ENCODE measurements around the gene GUK1. TPM values are rescaled to one million over a fixed set of nuclear protein-coding genes. Genes with fewer than 3 reads are reported as not detected.
A peak's percentile ranks its signal among the peaks of the same experiment; 100 is the strongest.

Gene GUK1
- 100 to 1,000 TPM; 189 to 202 TPM for total RNA-seq
- polyA plus RNA-seq, result 100 to 1,000 TPM; 369 to 466 (median 374) TPM
- 117 to 234 (median 136) reads per million in 6 experiments for total RNA-seq

GRCh38 chr1:228139931-228140723 lies at the start of gene GUK1:
TSS of gene GUK1 (plus strand) at chr1:228140279. CDS start at chr1:228140303, 24 bp downstream.
- POLR2A ChIA-PET, result interaction anchor here (0.7 to 9.0 kb wide), 16 partner anchors 9 to 346 kb away, joined by 3 to 128 read pairs (median 4); partner anchors contain the start of genes ARF1, IBA57, MRPL55 and RNF187
- peaks cover 10 to 66% (median 43%) of the 10 kb centered on the region in 4 donors for H3K4me1 Mint-ChIP-seq
- peak within 1 kb of the TSS; percentile 96 to 100 (median 100) for H3K27ac Mint-ChIP-seq
- H3K4me3 Mint-ChIP-seq, result peak within 1 kb of the TSS; percentile 83 to 99 (median 96)
- H3K9me3 Mint-ChIP-seq, result no peaks in the 10 kb centered on the region
- H3K27me3 Mint-ChIP-seq, result no peaks in the 10 kb centered on the region
- ATAC-seq (peak; percentile 84), DNase-seq (peak; percentile 99 to 100 (median 100))
- no peaks in the 10 kb centered on the region for H3K36me3 Mint-ChIP-seq

- Mint-ChIP-seq H3K36me3 (peaks cover 6 to 37% (median 11%) of the 10 kb centered on the region in 3 donors), H3K9me3 (peaks cover 0 to 14% (median 7%) of the 10 kb centered on the region in 9 donors), H3K27me3 (no peaks in the 10 kb centered on the region), H3K4me3 (peak overlapping the region; percentile 12 to 88 (median 70)), H3K4me1 (peaks cover 42 to 88% (median 83%) of the 10 kb centered on the region in 4 donors), H3K27ac (peak overlapping the region; percentile 28 to 91 (median 74))
- POLR2A ChIA-PET, result interaction anchor here (2.4 to 2.7 kb wide), 2 partner anchors 8 to 9 kb away, joined by 7 to 11 read pairs; partner anchors contain the start of gene ARF1
- ATAC-seq, result peak; percentile 8 to 15
- DNase-seq, result peak in 1 of 10 donors; percentile 55
Measured at GRCh38 chr1:228090613-228091081, 49.4 kb upstream of the GUK1 start.

- ATAC-seq (no peak), DNase-seq (no peak)
- H3K4me3 Mint-ChIP-seq, result peak overlapping the region in 9 of 10 donors; percentile 3 to 88 (median 62)
- no peaks in the 10 kb centered on the region for H3K27me3 Mint-ChIP-seq
- POLR2A ChIA-PET, result interaction anchor here (2.4 to 2.7 kb wide), 2 partner anchors 9 kb away, joined by 7 to 11 read pairs; partner anchors contain the start of gene ARF1
- peaks cover 6 to 41% (median 14%) of the 10 kb centered on the region in 3 donors for H3K36me3 Mint-ChIP-seq
- H3K27ac Mint-ChIP-seq, result peak overlapping the region; percentile 47 to 88 (median 84)
- peaks cover 46 to 88% (median 84%) of the 10 kb centered on the region in 4 donors for H3K4me1 Mint-ChIP-seq
- peaks cover 0 to 14% (median 7%) of the 10 kb centered on the region in 9 donors for H3K9me3 Mint-ChIP-seq
Measured at GRCh38 chr1:228091084-228091483, 49.0 kb upstream of the GUK1 start.

GRCh38 chr1:228092342-228093049 lies 47.6 kb upstream of the GUK1 start:
- Mint-ChIP-seq H3K27me3 (no peaks in the 10 kb centered on the region), H3K4me3 (peak overlapping the region in 6 of 10 donors; percentile 3 to 88 (median 15)), H3K36me3 (peaks cover 6 to 44% (median 14%) of the 10 kb centered on the region in 3 donors), H3K27ac (peak overlapping the region in 9 of 10 donors; percentile 11 to 88 (median 51)), H3K9me3 (peaks cover 0 to 14% (median 7%) of the 10 kb centered on the region in 9 donors), H3K4me1 (peaks cover 40 to 83% (median 74%) of the 10 kb centered on the region in 4 donors)
- ATAC-seq (no peak), DNase-seq (no peak)
- POLR2A ChIA-PET, result interaction anchor here (1.0 to 2.4 kb wide), 2 partner anchors 10 to 14 kb away, joined by 3 to 11 read pairs; partner anchors contain the start of gene ARF1

- POLR2A ChIA-PET, result interaction anchor here (0.6 to 2.4 kb wide), 4 partner anchors 11 to 1462 kb away, joined by 3 to 11 read pairs (median 6); partner anchors contain the start of gene ARF1
- H3K27me3 Mint-ChIP-seq, result no peaks in the 10 kb centered on the region
- no peak for ATAC-seq
- peaks cover 35 to 80% (median 67%) of the 10 kb centered on the region in 4 donors for H3K4me1 Mint-ChIP-seq
- peaks cover 6 to 45% (median 14%) of the 10 kb centered on the region in 3 donors for H3K36me3 Mint-ChIP-seq
- DNase-seq, result peak in 1 of 10 donors; percentile 32
- peaks cover 0 to 14% (median 7%) of the 10 kb centered on the region in 9 donors for H3K9me3 Mint-ChIP-seq
- no peak overlapping the region for H3K4me3 Mint-ChIP-seq
- H3K27ac Mint-ChIP-seq, result peak overlapping the region in 2 of 10 donors; percentile 51 to 60
Measured at GRCh38 chr1:228093050-228093906, 46.8 kb upstream of the GUK1 start.

GRCh38 chr1:228094432-228095016 lies 45.6 kb upstream of the GUK1 start:
- DNase-seq (peak in 1 of 10 donors; percentile 54), ATAC-seq (no peak)
- Mint-ChIP-seq H3K9me3 (peaks cover 0 to 14% (median 7%) of the 10 kb centered on the region in 9 donors), H3K27ac (peak overlapping the region in 7 of 10 donors; percentile 7 to 77 (median 56)), H3K4me3 (peak overlapping the region in 3 of 10 donors; percentile 18 to 39 (median 36)), H3K4me1 (peaks cover 28 to 67% (median 60%) of the 10 kb centered on the region in 4 donors), H3K36me3 (peaks cover 6 to 53% (median 14%) of the 10 kb centered on the region in 3 donors), H3K27me3 (no peaks in the 10 kb centered on the region)
- POLR2A ChIA-PET, result interaction anchor here (0.6 to 0.8 kb wide), 2 partner anchors 363 to 1306 kb away, joined by 3 to 4 read pairs; a partner anchor contains a TSS

- H3K27ac Mint-ChIP-seq, result peak overlapping the region in 7 of 10 donors; percentile 7 to 79 (median 58)
- no peak for DNase-seq
- H3K27me3 Mint-ChIP-seq, result no peaks in the 10 kb centered on the region
- H3K4me1 Mint-ChIP-seq, result peaks cover 25 to 61% (median 54%) of the 10 kb centered on the region in 4 donors
- POLR2A ChIA-PET, result interaction anchor here (0.6 to 0.8 kb wide), 2 partner anchors 362 to 1306 kb away, joined by 3 to 4 read pairs; a partner anchor contains a TSS
- H3K9me3 Mint-ChIP-seq, result peaks cover 0 to 14% (median 7%) of the 10 kb centered on the region in 9 donors
- ATAC-seq, result no peak
- H3K36me3 Mint-ChIP-seq, result peaks cover 6 to 58% (median 14%) of the 10 kb centered on the region in 3 donors
- H3K4me3 Mint-ChIP-seq, result peak overlapping the region in 2 of 10 donors; percentile 18
Measured at GRCh38 chr1:228095161-228095560, 44.9 kb upstream of the GUK1 start.

GRCh38 chr1:228095938-228096337 lies 44.1 kb upstream of the GUK1 start:
- peak in 1 of 10 donors; percentile 30 for DNase-seq
- H3K27ac Mint-ChIP-seq, result peak overlapping the region in 4 of 10 donors; percentile 2 to 79 (median 30)
- H3K9me3 Mint-ChIP-seq, result peaks cover 0 to 14% (median 7%) of the 10 kb centered on the region in 9 donors
- peaks cover 6 to 58% (median 14%) of the 10 kb centered on the region in 3 donors for H3K36me3 Mint-ChIP-seq
- H3K27me3 Mint-ChIP-seq, result no peaks in the 10 kb centered on the region
- peaks cover 23 to 53% (median 47%) of the 10 kb centered on the region in 4 donors for H3K4me1 Mint-ChIP-seq
- POLR2A ChIA-PET, result no interaction called here
- H3K4me3 Mint-ChIP-seq, result peak overlapping the region in 2 of 10 donors; percentile 4 to 19
- no peak for ATAC-seq

GRCh38 chr1:228096416-228097332 lies 43.4 kb upstream of the GUK1 start:
- ATAC-seq, result no peak
- Mint-ChIP-seq H3K27ac (peak overlapping the region in 2 of 10 donors; percentile 20 to 67), H3K9me3 (peaks cover 0 to 14% (median 7%) of the 10 kb centered on the region in 9 donors), H3K36me3 (peaks cover 6 to 62% (median 14%) of the 10 kb centered on the region in 3 donors), H3K27me3 (no peaks in the 10 kb centered on the region), H3K4me3 (no peak overlapping the region), H3K4me1 (peaks cover 20 to 50% (median 47%) of the 10 kb centered on the region in 4 donors)
- POLR2A ChIA-PET, result interaction anchor here (2.7 kb wide), 1 partner anchor 14 kb away, joined by 14 read pairs; the partner anchor contains the start of gene ARF1
- DNase-seq, result peak in 1 of 10 donors; percentile 46

Data from naive thymus-derived CD8-positive, alpha-beta T cell (primary cell).